Stimulated activated CD4-positive, alpha-beta T cell treated with anti-CD3 and anti-CD28 coated beads, Interleukin-2, amount 100 ng/mL, for 48 hours (primary cell): ENCODE measurements around the gene H2AZ2.
"Not testable (repeated sequence)": the region's sequence is repeated elsewhere in the genome, so short reads cannot be mapped to it uniquely, and the experiment has no call there.

Experiments used
- DNase-seq, 2 donors: peaks; one replicate each; pipeline ENCODE4 v3.0.0-alpha.2; 2020

H2AZ2 gene

GRCh38 chr7:44870336-44870735 is 22.4 kb upstream of the H2AZ2 start:
- not testable (repeated sequence) for DNase-seq

DNA sequence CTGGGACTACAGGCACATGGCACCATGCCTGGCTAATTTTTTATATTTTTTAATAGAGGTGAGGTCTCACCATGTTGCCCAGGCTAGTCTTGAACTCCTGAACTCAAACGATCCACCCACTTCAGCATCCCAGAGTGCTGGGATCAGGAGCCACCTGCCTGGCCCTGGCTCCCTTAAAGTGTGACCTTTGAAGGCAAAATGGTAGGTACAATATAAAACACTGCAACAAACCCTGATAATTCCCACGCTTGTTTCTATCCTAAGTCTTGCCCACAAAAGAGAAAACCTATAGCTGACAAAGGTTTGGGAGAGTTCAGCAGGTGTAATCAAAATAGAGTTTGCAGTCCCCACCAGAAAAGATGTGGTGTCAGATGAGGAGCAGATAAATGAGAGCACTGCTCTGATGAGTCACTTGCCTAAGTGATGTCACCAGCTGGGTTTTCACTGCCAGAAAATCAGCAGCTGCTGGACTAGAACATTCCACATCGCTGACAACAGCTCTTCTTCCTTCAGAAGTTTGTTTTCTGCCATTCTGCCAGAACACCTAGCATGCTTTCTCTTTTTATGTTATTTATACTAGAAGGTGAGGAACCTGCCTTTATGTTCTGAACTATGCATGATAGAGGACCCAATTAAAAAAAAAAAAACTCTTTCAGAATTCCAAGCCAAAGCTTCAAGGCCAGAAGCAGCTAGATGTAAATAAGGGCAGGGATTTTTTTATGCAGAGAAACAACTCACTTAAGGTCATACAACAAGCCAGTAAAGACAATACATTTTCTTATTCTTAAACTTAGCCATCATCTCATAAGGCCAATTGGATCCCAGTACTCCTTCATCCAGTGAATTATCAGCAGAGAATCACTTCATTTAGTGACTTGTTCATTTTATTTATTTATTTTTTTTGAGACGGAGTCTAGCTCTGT is 19.4 kb upstream of the H2AZ2 start:
- no peak for DNase-seq

GRCh38 chr7:44861949-44862348 is 14.1 kb upstream of the H2AZ2 start:
- DNase-seq, result not testable (repeated sequence)

GRCh38 chr7:44858161-44858560 is 10.3 kb upstream of the H2AZ2 start:
- no peak for DNase-seq

- no peak for DNase-seq
Measured at GRCh38 chr7:44854644-44855364, 6.9 kb upstream of the H2AZ2 start.

GRCh38 chr7:44853391-44853790 is 5.5 kb upstream of the H2AZ2 start:
- peak; percentile 15 to 16 for DNase-seq

- DNase-seq, result no peak
Measured at GRCh38 chr7:44852590-44852989, 4.7 kb upstream of the H2AZ2 start.

- no peak for DNase-seq
Measured at GRCh38 chr7:44849885-44850544, 2.1 kb upstream of the H2AZ2 start.

- no peak for DNase-seq
Measured at GRCh38 chr7:44849259-44849884, 1.5 kb upstream of the H2AZ2 start.

DNA sequence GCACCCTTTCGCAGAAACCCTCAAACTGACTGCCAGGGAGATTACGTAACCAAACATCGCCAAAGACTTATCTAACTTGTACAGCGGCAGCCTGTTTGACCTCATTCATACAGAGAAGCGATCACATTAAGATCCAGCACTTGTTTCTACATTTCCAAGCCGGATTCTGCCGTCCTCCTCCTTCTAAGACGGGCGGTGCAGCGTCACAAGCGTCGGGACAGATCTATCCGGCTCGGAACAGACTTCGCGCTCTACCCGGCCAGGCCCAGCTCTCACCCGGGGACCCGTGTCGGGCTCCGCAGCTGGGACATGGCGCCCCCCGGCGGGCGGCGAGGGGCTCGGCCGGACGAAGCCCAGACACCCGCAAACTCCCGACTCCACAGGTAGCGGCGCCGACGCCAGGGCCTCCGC is 373 bp downstream of the H2AZ2 start:
- peak; percentile 75 to 81 for DNase-seq

DNA sequence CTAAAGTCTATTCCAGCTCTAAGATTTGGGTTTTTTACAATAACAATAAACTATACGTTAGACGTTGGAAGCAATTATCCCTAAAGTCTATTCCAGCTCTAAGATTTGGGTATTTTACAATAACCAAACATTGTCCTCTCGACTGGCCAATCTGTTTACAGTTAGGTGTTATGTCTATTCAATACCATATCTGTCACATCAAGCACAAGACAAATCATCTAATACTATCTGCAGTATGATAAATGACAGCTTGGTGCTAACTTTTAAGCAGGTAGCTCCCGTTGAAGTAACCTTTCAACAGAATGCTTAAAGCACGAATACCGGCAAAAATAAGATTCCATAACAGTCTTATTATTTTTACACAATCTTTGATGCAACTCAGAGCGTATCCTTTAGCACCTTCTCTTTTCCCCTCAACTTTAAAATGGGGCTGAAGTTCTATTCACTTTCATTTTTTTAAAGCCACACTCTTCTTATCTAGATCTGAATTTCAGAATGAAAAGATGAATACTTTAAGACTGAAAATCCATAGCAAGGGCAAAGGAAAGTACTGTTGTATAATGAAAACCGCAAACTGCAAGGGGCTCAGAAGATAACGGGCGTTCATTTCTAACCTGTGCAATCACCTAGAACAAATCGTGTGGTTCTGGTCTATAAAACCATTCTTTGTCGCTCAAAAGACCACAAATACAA is 925 bp downstream of the H2AZ2 start:
- DNase-seq, result no peak

DNA sequence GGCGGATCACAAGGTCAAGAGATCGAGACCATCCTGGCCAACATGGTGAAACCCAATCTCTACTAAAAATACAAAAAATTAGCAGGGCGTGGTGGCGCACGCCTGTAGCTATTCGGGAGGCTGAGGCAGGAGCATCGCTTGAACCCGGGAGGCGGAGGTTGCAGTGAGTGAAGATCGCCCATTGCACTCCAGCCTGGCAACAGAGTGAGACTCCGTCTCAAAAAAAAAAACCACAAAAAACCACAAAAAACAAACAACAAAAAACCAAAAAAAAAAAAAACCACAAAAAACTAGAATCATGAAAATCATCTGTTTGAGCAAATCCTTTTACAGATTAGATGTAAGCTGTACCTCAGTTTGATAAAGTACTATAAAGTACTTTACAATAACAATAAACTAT is 1.5 kb downstream of the H2AZ2 start:
- not testable (repeated sequence) for DNase-seq

DNA sequence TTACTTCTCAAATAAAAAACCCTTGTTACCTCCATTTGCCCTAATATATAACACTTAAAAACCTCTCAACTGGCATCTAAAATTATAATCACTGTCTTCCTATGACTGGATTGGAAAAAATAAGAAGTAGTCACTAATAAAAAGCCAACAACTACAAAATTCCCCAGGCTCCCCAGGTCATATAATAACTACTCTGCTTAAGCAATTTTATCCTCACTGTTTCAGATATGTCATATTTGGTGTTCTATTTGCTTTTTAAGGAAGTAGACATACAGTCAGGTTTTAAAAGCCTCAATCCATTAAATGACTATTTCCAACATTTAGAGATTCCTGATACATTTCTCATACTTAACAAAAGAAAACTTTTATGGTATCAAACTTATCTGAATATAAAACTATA is 2.4 kb downstream of the H2AZ2 start:
- no peak for DNase-seq

GRCh38 chr7:44843440-44843839 is 4.4 kb downstream of the H2AZ2 start:
- DNase-seq, result not testable (repeated sequence)

DNA sequence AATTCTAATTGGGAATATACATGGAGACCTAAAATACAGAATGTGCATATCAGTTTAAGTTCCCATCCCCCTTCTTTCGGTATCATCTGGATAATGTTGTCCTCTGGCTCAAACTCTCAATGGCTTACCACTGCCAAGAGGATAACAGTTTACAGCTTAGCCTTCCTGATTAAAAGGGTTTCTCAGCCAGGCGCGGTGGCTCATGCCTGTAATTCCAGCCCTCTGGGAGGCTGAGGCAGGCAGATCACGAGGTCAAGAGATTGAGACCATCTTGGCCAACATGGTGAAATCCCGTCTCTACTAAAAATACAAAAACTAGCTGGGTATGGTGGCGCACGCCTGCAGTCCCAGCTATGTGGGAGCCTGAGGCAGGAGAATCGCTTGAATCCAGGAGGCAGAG is 5.2 kb downstream of the H2AZ2 start:
- not testable (repeated sequence) for DNase-seq

GRCh38 chr7:44838751-44839150 is 9.1 kb downstream of the H2AZ2 start:
- DNase-seq, result no peak

- no peak for DNase-seq
Measured at GRCh38 chr7:44827567-44827966, 20.3 kb downstream of the H2AZ2 start.

DNA sequence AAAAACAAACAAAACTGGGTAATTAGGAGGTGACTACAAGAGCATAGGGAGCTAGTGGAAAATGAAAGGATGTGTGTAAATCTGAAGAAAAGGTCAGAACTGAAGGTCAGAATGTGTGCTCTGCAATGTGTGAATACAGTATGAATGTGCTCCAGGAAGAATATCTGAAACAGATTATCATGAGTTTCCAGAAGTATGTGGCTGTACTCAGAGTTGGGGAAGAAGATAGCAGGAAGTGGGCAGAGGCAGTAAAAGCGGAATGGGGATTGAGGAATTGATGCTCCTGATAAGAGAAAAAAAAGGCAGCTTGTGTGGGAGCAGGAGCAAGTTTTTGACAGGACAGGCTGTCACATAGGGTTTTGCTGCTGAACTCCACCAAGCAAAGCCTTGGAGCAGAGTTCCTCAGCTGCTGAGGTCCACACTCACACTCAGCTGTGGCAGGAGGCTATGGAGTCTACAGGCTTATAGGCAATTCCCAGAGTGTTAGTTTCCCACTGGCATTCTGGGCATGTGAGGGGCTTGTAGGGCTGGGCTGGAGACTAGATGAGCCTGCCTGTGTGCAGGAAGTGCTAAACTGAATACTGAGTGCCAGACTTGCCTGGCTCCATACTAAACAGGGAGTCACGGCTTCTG is 22.9 kb downstream of the H2AZ2 start:
- no peak for DNase-seq

DNA sequence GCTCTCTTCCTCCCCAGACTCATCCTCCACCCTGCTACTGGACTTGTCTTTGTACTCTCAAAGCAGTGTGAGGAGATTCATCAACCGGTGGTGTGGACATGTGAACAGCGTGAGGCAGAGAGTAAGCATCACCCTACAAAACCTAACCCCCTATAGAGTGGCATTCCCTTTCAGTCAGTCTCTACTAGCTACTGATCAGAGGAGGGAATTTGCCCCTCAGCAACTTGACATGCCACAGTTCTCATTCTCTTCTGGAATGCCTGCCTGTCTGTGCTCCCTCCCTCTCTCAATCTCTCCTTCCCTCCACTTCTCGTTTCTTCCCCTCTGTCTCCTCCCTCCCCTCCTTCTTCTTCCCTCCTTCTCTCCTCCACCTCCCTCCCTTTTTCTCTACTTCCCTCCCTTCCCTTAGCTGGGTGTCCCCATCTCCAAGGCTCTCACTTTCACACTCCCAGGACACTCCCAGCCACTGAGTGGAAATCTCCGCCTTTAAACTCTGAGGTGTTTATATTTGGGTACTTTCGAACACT is 24.6 kb downstream of the H2AZ2 start:
- no peak for DNase-seq

DNA sequence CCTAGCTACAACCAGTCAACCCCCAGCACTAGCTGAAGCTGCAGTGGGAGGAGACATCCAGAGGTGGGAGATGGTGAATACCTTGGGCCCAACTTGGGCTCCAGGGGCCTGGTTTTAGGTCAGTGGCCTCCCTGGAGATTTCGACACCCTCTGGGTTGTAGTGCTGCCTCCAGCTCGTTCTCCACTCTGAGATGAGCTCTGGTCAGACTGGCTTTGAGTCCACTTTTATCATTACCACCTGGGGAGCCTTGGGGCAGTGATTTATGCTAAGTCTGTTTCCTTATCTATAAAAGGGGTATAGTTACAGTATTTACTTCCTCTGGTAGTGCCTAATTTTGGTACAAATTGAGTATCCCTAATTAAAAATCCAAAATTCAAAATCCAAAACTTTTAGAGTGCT is 28.6 kb downstream of the H2AZ2 start:
- DNase-seq, result no peak

- no peak for DNase-seq
Measured at GRCh38 chr7:44814919-44815318, 33.0 kb downstream of the H2AZ2 start.

DNA sequence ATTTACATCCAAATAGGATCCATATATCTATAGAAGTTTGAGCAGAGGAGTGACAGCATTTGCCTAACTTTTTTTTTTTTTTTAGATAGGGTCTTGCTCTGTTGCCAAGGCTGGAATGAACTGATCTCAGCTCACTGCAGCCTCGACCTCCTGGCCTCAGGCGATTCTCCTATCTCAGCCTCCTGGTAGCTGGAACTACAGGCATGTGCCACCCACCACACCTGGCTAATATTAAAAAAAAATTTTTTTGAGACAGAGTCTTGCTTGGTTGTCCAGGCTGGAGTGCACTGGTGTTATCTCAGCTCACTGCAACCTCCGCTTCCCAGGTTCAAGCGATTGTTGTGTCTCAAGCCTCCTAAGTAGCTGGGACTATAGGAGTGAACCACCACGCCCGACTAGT is 36.3 kb downstream of the H2AZ2 start:
- DNase-seq, result no peak
